Dendritic cell treated with granulocyte-macrophage colony-stimulating factor and Interleukin-4, amounts not matched to agents 40 ng/mL and 50 ng/mL, for 4 days (primary cell): Measurements from ENCODE around the gene RRP12.

ENCODE experiments used
- H3K27ac Mint-ChIP-seq: one replicate; pipeline ENCODE4 v1.8.0; 2022; ENCODE audit warnings: mild to moderate bottlenecking, mixed read lengths
- H3K27me3 Mint-ChIP-seq: one replicate; pipeline ENCODE4 v1.8.0; 2022; ENCODE audit warnings: mild to moderate bottlenecking, mixed read lengths
- H3K36me3 Mint-ChIP-seq: one replicate; pipeline ENCODE4 v1.8.0; 2022; ENCODE audit warnings: low read depth, mixed read lengths
- H3K4me1 Mint-ChIP-seq: one replicate; pipeline ENCODE4 v1.8.0; 2022; ENCODE audit warnings: low read depth, mixed read lengths
- H3K4me3 Mint-ChIP-seq: one replicate; pipeline ENCODE4 v1.8.0; 2022; ENCODE audit warnings: mild to moderate bottlenecking, moderate library complexity, mixed read lengths
- H3K9me3 Mint-ChIP-seq: one replicate; pipeline ENCODE4 v1.8.0; 2022; ENCODE audit warnings: mixed read lengths
- intact Hi-C: fragments of 100-400 bp; cut with micrococcal nuclease; formaldehyde crosslinking; loops from one replicate; pipeline ENCODE4 v1.15.0; 2022

The RRP12 gene

DNA sequence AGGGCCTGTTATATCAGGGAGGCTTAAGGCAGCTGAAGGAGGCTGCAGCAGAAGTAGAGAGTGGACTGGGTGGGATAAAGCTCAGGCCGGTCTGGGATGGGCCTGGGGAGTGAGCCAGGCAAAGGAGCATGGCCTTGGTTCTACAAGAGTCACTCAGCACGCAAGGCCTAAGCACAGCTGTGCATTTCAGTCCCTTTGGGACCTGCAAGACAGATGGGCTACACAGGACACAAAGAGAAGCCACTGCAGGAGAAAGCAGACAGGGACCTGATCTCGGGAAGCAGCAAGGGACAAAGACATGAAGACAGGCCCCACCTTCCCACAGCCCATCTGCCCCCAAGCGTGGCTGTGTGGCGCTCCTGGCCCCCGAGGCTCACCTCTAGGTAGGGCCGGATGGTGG, 29.4 kb downstream of the RRP12 start:
- Mint-ChIP-seq H3K27me3 (no peaks in the 10 kb centered on the region), H3K4me1 (peaks cover 80% of the 10 kb centered on the region), H3K27ac (peak overlapping the region; percentile 81), H3K4me3 (no peak overlapping the region), H3K9me3 (no peaks in the 10 kb centered on the region), H3K36me3 (peaks cover 76% of the 10 kb centered on the region)
- intact Hi-C loops: no loop called here

DNA sequence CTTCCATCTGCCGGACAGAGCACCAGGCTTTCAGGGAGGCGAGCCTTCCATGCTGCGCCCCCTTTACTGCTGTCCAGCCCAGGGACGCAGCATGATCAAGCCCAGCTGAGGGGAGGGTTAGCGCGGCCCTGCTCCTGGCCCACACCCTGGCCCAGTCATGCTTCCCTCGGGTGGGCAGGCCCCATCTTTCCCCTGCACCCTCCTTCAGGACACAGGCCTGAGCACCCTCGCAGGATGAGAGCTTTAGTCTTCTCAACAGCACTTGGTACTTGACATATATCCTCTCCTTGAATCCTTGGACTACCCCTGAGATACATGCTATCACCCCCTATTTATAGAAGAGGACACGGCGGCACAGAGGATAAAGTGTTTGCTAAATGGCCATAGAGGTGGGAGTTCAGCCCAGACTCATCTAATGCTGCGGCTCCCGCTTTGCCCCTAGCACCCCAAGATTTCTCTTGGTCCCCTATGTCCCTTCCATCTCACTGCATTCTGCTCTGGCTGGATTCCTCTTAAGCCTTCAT, 34.0 kb downstream of the RRP12 start:
- H3K27me3 Mint-ChIP-seq: no peaks in the 10 kb centered on the region
- peak overlapping the region; percentile 96 for H3K27ac Mint-ChIP-seq
- H3K4me1 Mint-ChIP-seq: peaks cover 94% of the 10 kb centered on the region
- intact Hi-C loops: loop anchor here (5.0 kb wide), 1 partner anchor 35 kb away; the partner anchor contains the start of gene FRAT2
- no peaks in the 10 kb centered on the region for H3K9me3 Mint-ChIP-seq
- H3K4me3 Mint-ChIP-seq: no peak overlapping the region
- H3K36me3 Mint-ChIP-seq: peaks cover 89% of the 10 kb centered on the region

DNA sequence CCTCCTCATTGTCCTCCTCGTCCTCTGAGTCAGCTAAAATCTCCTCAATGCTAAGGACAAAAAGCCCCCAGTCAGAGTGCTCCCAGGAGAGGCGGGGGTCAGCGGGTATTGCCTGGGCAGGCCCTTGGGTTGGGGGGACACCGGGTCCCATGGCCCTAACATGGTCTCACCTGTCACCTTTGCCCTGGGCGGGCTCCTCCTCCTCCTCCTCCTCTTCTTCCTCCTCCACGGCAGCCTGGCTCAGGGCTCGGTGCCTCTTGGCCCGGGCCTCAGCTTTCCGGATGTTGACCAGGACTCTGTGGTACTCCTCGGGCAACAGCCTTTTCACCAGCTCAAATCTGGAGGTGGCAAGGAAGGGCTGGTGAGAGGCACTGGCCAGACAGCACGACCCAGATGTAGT, 34.6 kb downstream of the RRP12 start:
- H3K27me3 Mint-ChIP-seq: no peaks in the 10 kb centered on the region
- no peaks in the 10 kb centered on the region for H3K9me3 Mint-ChIP-seq
- intact Hi-C loops: loop anchor here (5.0 kb wide), 1 partner anchor 34 kb away; the partner anchor contains the start of gene FRAT2
- peaks cover 90% of the 10 kb centered on the region for H3K4me1 Mint-ChIP-seq
- H3K36me3 Mint-ChIP-seq: peaks cover 82% of the 10 kb centered on the region
- H3K4me3 Mint-ChIP-seq: peak overlapping the region; percentile 69
- H3K27ac Mint-ChIP-seq: peak overlapping the region; percentile 96

DNA sequence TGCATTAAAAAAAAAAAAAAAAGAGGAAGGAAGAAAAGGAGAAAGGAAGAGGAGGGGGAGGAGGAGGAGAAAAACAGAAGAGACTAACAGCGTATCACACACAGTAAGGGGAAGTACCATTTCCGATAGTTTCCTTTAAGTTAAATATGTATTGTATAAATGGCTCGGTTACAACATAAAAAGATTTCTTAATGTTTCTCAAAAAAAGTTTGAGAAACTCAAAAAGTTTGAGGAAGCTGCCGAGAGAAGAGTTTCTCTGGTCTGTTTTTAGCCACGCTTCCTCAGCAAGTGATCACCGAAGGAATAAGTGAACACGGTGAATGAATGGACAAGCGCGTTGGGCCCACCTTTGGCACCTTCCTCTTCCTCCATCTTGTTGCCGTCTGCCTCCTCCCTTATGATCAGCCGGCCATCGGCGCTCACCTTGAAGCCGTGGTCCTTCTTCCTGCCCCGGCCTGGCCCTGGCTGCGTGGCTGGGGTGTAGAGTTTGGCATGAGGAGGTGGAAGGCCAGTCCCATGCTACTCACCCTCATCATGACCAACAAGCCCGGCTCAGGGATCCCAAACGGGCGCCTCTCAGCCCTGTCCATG, 35.3 kb downstream of the RRP12 start:
- Mint-ChIP-seq H3K4me1 (peaks cover 92% of the 10 kb centered on the region), H3K27ac (peak overlapping the region; percentile 96), H3K27me3 (no peaks in the 10 kb centered on the region), H3K4me3 (peak overlapping the region; percentile 69), H3K9me3 (no peaks in the 10 kb centered on the region), H3K36me3 (peaks cover 75% of the 10 kb centered on the region)
- intact Hi-C loops: loop anchor here (5.0 kb wide), 1 partner anchor 34 kb away; the partner anchor contains the start of gene FRAT2

DNA sequence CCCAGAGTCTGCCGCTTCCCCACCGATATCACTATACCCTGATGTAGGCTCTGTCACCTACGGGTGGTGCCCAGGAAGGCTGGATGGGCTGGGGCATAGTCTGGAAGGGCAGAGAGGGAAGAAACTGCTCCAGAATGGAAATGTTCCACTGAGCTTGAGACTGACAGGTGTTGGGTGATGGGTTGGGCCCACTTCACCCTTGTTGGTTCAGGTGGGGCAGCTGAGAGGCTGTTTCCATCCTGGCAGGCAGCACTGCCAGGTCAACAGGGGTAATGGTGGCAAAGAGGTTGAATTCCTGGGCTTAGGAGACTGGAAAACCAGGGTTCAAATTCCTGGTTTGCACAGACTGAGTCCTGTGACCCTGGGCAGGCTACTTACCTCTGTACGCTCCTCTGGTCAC, 38.1 kb downstream of the RRP12 start:
- Mint-ChIP-seq H3K36me3 (peaks cover 73% of the 10 kb centered on the region), H3K9me3 (no peaks in the 10 kb centered on the region), H3K4me3 (no peak overlapping the region), H3K27ac (no peak overlapping the region), H3K4me1 (peaks cover 93% of the 10 kb centered on the region), H3K27me3 (no peaks in the 10 kb centered on the region)
- intact Hi-C loops: no loop called here

DNA sequence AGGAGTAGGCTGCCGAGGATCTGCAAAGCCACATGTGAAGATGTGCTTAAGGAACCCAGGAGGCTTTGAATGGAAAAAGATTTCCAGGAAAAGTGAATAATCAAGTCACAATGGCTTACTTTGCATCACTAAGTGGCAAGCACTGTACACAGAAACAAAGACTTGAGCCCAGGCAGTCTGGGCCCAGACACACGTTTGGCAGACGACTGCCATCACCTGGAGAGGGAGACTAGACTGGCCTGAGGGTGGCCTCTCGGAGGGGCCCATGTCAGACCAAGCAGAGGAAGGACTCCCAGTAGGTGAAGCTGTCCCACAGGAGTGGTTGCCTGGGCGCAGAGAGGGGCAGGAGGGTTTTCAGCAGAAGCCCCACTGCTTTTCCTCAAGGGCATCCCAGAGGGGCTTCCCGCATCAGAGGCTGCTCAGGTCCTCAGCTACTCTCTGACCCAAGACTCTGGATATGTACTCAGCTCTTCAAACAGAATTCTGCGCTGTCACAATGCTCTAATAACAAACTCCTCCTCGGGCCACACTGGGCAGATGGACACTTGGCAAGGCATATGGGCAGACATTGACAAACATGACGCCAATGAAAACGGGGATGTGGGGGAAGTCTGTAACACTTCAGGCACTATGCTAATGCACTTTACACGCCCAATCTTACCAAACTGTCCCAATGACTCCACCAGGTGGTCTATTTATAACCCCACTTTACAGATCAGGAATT, 38.7 kb downstream of the RRP12 start:
- Mint-ChIP-seq H3K4me3 (no peak overlapping the region), H3K36me3 (peaks cover 77% of the 10 kb centered on the region), H3K9me3 (no peaks in the 10 kb centered on the region), H3K27me3 (no peaks in the 10 kb centered on the region), H3K27ac (no peak overlapping the region), H3K4me1 (peaks cover 96% of the 10 kb centered on the region)
- intact Hi-C loops: no loop called here

DNA sequence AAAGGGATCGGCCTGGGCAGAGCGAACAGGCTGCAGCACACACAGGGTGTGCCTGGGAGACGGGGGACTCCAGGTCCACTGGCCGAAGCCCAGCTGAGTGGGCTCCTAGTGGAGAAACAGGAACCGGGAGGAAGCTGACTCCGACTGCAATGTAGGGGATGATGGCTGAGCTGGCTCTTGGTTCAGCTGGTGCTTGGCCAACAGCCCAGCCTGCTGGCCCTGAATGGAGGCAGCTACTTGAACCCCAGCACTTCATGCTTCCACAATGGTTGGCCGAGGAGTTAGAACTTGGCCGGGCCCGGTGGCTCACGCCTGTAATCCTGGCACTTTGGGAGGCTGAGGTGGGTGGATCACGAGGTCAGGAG, 39.6 kb downstream of the RRP12 start:
- Mint-ChIP-seq H3K36me3 (peaks cover 77% of the 10 kb centered on the region), H3K27me3 (no peaks in the 10 kb centered on the region), H3K9me3 (no peaks in the 10 kb centered on the region), H3K4me1 (peaks cover 96% of the 10 kb centered on the region), H3K27ac (peak overlapping the region; percentile 46), H3K4me3 (no peak overlapping the region)
- intact Hi-C loops: no loop called here

DNA sequence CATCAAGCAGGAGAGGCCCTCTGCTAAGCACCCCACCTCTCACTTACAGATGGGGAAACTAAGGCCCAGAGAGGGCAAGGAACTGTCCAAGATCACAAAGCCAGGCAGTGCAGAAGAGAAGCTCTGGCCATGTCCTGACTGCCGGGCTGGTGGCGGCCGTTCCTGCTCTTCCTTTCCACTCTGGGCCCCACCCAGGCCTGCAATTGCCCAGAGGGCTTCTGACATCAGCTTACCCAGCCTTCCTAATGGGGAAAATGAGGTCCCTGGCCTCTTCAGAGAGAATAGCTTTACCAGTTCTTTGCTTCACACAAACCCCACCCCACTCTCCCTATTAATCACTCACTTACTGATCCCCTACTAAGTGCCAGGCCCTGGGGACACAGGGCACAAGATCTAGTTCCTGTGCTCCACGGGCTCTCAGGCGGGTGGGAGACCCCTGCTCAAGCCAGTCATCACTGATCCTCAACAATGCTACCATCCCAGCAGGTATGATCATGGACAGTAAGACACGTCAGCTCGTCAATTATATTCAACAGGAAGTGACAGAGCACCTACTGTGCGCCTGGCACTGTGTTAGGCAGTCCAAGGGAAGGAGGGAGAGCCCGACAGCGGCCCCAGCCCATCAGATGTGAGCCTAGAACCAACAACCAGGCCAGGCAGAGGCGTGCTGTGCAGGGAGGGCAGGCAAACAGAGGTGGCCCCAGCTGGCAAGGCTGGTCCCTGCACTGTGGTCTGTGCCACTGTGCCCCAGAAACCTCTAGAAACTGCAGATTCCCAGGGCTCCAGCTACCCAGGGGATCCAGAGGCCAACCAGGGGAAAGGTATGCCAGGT, 40.2 kb downstream of the RRP12 start:
- Mint-ChIP-seq H3K4me3 (no peak overlapping the region), H3K27me3 (no peaks in the 10 kb centered on the region), H3K4me1 (peaks cover 96% of the 10 kb centered on the region), H3K36me3 (peaks cover 77% of the 10 kb centered on the region), H3K27ac (peak overlapping the region; percentile 46), H3K9me3 (no peaks in the 10 kb centered on the region)
- intact Hi-C loops: no loop called here

DNA sequence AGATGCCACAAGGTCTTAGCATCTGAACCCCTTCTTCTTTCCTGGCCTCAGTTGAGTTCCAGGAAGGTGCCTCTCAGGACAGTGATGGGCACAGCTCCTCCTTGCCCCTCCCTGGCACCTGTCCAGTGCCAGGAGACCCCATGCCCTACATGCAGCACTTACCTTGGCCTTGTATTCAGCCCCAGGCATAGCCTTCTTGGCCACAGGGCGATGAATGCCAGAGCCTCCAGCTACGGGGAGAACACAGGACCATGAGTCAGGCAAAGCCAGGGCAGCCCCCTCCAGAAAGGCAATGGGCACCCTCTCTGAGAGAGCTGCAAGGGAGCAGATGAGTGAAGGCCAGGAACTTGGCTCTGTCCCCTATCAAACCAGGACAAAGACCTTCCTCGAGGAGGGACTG, 42.4 kb downstream of the RRP12 start:
- Mint-ChIP-seq H3K27ac (peak overlapping the region; percentile 72), H3K9me3 (no peaks in the 10 kb centered on the region), H3K4me1 (peaks cover 92% of the 10 kb centered on the region), H3K4me3 (no peak overlapping the region), H3K36me3 (peaks cover 66% of the 10 kb centered on the region), H3K27me3 (no peaks in the 10 kb centered on the region)
- intact Hi-C loops: no loop called here

DNA sequence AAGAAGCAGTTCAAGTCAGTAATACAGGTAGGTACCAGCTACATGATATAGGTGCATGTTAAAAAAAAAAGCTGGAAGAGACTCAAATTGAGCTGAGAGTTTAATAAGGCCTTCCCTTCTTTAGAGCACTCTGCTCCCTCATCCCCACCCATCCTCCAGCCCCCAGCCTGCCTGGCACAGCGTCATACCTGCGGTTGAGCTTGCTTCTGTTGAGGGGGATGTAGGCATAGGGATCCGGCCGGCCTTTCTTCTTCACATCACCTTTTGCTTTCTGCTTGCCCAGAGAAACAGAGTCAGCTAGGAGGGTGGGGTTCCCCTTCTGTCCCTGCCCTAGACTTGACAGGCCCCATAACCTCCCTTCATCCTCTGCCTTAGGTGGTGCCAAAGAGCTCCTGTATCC, 42.8 kb downstream of the RRP12 start:
- peaks cover 91% of the 10 kb centered on the region for H3K4me1 Mint-ChIP-seq
- no peak overlapping the region for H3K4me3 Mint-ChIP-seq
- H3K9me3 Mint-ChIP-seq: no peaks in the 10 kb centered on the region
- peak overlapping the region; percentile 72 for H3K27ac Mint-ChIP-seq
- H3K36me3 Mint-ChIP-seq: peaks cover 61% of the 10 kb centered on the region
- intact Hi-C loops: no loop called here
- H3K27me3 Mint-ChIP-seq: no peaks in the 10 kb centered on the region

DNA sequence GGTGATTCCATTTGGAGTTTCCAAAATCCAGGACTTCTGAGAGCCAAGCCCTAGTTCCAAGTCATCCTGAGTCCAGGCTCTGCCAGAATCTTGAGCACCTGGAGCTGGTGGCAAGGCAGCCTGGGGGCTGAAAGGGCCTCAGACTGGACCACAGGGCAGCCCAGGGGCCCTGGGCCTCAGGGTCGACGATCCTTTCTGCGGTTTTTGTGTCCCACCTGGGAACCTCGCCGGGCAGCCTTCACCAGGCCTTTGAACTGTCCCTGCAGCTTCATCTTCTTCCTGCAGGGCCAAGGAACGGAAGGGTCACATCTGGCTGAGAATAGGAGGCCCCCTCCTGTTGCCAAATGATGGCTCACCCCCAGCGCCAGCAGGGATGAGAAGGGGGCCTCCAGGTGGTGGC, 44.2 kb downstream of the RRP12 start:
- H3K36me3 Mint-ChIP-seq: peaks cover 50% of the 10 kb centered on the region
- no peaks in the 10 kb centered on the region for H3K27me3 Mint-ChIP-seq
- no peak overlapping the region for H3K4me3 Mint-ChIP-seq
- H3K27ac Mint-ChIP-seq: peak overlapping the region; percentile 72
- peaks cover 81% of the 10 kb centered on the region for H3K4me1 Mint-ChIP-seq
- intact Hi-C loops: no loop called here
- no peaks in the 10 kb centered on the region for H3K9me3 Mint-ChIP-seq

DNA sequence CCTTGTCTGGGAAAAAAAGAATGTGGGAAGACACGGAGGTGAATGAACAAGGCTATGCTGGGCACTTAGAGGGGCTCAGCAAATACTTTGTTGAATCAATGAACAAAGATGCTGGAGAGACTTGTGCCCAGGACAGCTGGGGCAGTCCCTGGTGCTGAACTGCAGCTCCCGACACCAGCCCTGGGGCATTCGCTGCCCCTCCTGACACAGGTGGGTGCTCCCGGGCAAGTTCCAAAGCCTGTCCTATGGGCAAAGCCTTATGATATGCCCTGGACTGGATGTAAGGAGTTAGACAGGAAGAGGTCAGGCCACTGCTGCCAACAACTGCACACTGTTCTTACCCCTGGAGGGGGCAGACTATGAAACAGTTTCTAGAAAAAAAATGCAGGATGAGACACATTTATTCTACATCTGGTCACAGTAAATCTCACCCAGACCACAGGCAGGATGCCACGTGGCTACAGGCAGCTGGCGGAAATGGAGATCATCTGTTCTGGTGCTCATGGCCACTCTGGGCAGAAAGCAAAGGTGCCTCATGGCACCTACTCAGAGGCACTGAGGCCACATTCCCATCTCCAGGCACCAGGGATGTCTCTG, 44.7 kb downstream of the RRP12 start:
- H3K27me3 Mint-ChIP-seq: no peaks in the 10 kb centered on the region
- intact Hi-C loops: no loop called here
- peaks cover 76% of the 10 kb centered on the region for H3K4me1 Mint-ChIP-seq
- H3K36me3 Mint-ChIP-seq: peaks cover 50% of the 10 kb centered on the region
- H3K9me3 Mint-ChIP-seq: no peaks in the 10 kb centered on the region
- no peak overlapping the region for H3K4me3 Mint-ChIP-seq
- peak overlapping the region; percentile 72 for H3K27ac Mint-ChIP-seq

DNA sequence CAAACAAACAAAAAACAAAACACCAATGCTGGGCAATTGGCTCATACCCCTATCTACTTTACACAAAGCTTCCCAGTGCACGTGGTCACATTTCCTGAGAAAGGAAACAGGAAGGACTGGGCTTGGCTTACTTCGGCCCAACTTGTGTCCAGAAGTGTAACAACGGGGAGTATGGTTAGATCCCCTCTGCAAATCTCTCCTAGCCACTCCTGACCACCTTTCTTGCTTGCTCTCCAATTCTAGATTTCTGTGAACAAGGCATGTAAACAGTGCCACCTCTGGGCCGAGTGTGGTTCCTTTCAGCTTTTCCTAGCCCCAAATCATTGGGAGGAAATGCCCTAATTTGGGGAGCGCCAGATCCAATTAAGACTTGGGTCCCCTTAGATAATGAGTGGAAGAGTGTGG, 45.6 kb downstream of the RRP12 start:
- H3K27ac Mint-ChIP-seq: peak overlapping the region; percentile 72
- intact Hi-C loops: no loop called here
- peaks cover 50% of the 10 kb centered on the region for H3K36me3 Mint-ChIP-seq
- H3K4me1 Mint-ChIP-seq: peaks cover 68% of the 10 kb centered on the region
- no peaks in the 10 kb centered on the region for H3K9me3 Mint-ChIP-seq
- H3K4me3 Mint-ChIP-seq: peak overlapping the region; percentile 7
- no peaks in the 10 kb centered on the region for H3K27me3 Mint-ChIP-seq
